ENCODE results near the gene LAMC2.

DNA sequence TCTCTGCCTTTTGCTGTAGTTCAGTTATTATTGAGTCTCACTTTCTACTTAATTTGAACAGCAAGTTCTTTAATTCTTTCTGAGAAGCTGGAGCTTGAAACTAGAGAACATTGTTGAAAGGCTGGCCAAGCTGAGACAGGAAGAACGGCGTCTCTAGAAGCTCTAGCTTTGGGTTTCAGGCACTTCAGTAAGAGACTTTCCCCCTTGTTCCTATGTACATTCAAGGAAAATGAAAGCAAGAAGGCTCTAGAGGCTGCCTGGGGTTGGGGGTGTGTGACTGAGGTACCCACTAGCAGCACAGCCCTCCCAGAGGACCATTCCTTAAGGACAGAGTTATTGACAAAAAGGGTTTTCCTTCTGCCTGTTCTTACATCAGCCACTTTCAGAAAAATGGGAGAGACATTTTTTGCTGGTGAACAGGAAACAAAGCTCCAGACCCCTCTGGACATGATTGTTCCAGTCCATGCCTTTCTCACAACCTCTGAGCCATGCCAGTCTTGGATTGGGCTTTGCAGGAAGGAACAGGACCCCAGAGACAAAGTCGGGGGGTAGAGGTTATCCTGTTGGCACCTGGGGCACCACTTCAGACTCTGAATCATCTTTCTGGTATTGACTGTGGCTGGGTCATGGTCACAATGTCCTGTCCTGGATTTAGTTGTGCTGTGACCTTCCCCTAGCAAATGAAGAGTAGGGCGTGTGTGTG, 63.1 kb downstream of the LAMC2 start:
- TF ChIP-seq, protein P1, sequence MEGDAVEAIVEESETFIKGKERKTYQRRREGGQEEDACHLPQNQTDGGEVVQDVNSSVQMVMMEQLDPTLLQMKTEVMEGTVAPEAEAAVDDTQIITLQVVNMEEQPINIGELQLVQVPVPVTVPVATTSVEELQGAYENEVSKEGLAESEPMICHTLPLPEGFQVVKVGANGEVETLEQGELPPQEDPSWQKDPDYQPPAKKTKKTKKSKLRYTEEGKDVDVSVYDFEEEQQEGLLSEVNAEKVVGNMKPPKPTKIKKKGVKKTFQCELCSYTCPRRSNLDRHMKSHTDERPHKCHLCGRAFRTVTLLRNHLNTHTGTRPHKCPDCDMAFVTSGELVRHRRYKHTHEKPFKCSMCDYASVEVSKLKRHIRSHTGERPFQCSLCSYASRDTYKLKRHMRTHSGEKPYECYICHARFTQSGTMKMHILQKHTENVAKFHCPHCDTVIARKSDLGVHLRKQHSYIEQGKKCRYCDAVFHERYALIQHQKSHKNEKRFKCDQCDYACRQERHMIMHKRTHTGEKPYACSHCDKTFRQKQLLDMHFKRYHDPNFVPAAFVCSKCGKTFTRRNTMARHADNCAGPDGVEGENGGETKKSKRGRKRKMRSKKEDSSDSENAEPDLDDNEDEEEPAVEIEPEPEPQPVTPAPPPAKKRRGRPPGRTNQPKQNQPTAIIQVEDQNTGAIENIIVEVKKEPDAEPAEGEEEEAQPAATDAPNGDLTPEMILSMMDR (conservative IDR thresholded peaks at IDR 0.05; ENCODE audit: low read length), result no peak
- no peak for TF ChIP-seq EZH2phosphoT487 (IDR thresholded peaks at IDR 0.05; ENCODE audit: borderline replicate concordance)

All from Loucy (cell line).